HCT116 (cell line): ENCODE results near the gene HOXA2. TPM values are rescaled to one million over a fixed set of nuclear protein-coding genes. Genes with fewer than 3 reads are reported as not detected.

Source experiments
- CBX3 ChIP-seq: IDR thresholded peaks from 2 replicates; pipeline ENCODE4 v1.6.1; 2012; ENCODE audit warnings: low read depth
- CEBPB ChIP-seq: IDR thresholded peaks from 2 replicates; pipeline ENCODE4 v1.6.1; 2012; ENCODE audit warnings: low read depth
- EGR1 ChIP-seq: IDR thresholded peaks from 2 replicates; pipeline ENCODE4 v1.6.1; 2012; ENCODE audit warnings: low read depth
- EZH2 ChIP-seq: fragments of 200-600 bp; sonication (generic); IDR thresholded peaks from 2 replicates; pipeline ENCODE4 v1.6.1; 2017; ENCODE audit warnings: antibody characterized with exemption, mixed run types
- EZH2phosphoT487 ChIP-seq: fragments of 200-600 bp; IDR thresholded peaks from 2 replicates; pipeline ENCODE4 v1.6.1; 2018; ENCODE audit warnings: antibody characterized with exemption, borderline replicate concordance
- TCF7L2 ChIP-seq: IDR thresholded peaks from 2 replicates; pipeline ENCODE4 v1.7.0; 2011; ENCODE audit warnings: borderline replicate concordance, inconsistent platforms; ENCODE audit not compliant: insufficient read depth, insufficient read length; ENCODE audit errors: extremely low read depth
- total RNA-seq: library from RNA; stranded (reverse); gene quantifications from one replicate; pipeline ENCODE4 v1.2.1, GENCODE V29; 2021; ENCODE audit not compliant: unreplicated experiment
- TF ChIP-seq, protein P1 (sequence below), 3 experiments: fragments of 200-600 bp in 1 of 3; sonication (generic) in 1 of 3; IDR thresholded peaks in 2 of 3; conservative IDR thresholded peaks in 1 of 3; 2 replicates each; pipeline ENCODE4 v1.5.1; 2012 to 2017; ENCODE audit warnings: low read depth in 2 of 3, low read length in 2 of 3, antibody characterized with exemption in 1 of 3, borderline replicate concordance in 1 of 3, control low read depth in 1 of 3, mild to moderate bottlenecking in 1 of 3, mixed read lengths in 1 of 3, mixed run types in 1 of 3, moderate library complexity in 1 of 3; ENCODE audit not compliant: insufficient read depth in 1 of 3
- TF ChIP-seq, protein P2 (sequence below): IDR thresholded peaks from 2 replicates; pipeline ENCODE4 v1.6.1; 2012; ENCODE audit warnings: low read depth

Gene HOXA2
- total RNA-seq, 1 experiment from 2014 or later, result 0.57 TPM

- TF ChIP-seq, protein P1, sequence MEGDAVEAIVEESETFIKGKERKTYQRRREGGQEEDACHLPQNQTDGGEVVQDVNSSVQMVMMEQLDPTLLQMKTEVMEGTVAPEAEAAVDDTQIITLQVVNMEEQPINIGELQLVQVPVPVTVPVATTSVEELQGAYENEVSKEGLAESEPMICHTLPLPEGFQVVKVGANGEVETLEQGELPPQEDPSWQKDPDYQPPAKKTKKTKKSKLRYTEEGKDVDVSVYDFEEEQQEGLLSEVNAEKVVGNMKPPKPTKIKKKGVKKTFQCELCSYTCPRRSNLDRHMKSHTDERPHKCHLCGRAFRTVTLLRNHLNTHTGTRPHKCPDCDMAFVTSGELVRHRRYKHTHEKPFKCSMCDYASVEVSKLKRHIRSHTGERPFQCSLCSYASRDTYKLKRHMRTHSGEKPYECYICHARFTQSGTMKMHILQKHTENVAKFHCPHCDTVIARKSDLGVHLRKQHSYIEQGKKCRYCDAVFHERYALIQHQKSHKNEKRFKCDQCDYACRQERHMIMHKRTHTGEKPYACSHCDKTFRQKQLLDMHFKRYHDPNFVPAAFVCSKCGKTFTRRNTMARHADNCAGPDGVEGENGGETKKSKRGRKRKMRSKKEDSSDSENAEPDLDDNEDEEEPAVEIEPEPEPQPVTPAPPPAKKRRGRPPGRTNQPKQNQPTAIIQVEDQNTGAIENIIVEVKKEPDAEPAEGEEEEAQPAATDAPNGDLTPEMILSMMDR (IDR thresholded peaks at IDR 0.05 in 2 of 3, conservative IDR thresholded peaks at IDR 0.05 in 1 of 3; ENCODE audit: borderline replicate concordance in 1 of 3, insufficient read depth in 1 of 3, low read depth in 2 of 3, low read length in 2 of 3), result no peak
- no peak for TF ChIP-seq CEBPB
- no peak for TF ChIP-seq EZH2phosphoT487
- no peak for TF ChIP-seq TCF7L2
- TF ChIP-seq EGR1, result no peak
- TF ChIP-seq CBX3, result no peak
- no peak for TF ChIP-seq EZH2
- TF ChIP-seq, protein P2, sequence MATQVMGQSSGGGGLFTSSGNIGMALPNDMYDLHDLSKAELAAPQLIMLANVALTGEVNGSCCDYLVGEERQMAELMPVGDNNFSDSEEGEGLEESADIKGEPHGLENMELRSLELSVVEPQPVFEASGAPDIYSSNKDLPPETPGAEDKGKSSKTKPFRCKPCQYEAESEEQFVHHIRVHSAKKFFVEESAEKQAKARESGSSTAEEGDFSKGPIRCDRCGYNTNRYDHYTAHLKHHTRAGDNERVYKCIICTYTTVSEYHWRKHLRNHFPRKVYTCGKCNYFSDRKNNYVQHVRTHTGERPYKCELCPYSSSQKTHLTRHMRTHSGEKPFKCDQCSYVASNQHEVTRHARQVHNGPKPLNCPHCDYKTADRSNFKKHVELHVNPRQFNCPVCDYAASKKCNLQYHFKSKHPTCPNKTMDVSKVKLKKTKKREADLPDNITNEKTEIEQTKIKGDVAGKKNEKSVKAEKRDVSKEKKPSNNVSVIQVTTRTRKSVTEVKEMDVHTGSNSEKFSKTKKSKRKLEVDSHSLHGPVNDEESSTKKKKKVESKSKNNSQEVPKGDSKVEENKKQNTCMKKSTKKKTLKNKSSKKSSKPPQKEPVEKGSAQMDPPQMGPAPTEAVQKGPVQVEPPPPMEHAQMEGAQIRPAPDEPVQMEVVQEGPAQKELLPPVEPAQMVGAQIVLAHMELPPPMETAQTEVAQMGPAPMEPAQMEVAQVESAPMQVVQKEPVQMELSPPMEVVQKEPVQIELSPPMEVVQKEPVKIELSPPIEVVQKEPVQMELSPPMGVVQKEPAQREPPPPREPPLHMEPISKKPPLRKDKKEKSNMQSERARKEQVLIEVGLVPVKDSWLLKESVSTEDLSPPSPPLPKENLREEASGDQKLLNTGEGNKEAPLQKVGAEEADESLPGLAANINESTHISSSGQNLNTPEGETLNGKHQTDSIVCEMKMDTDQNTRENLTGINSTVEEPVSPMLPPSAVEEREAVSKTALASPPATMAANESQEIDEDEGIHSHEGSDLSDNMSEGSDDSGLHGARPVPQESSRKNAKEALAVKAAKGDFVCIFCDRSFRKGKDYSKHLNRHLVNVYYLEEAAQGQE, result no peak
- TF ChIP-seq, all 23 proteins: peak for 0
These were observed 1.1 kb downstream of the HOXA2 start (continued) for GRCh38 chr7:27101171-27101956.
